K562 (cell line): ENCODE measurements around the gene ZDHHC20.

Experiments used
- POLR2AphosphoS5 ChIP-seq: IDR thresholded peaks from 2 replicates; pipeline ENCODE4 v1.6.1; 2011; ENCODE audit warnings: mild to moderate bottlenecking, low read depth, low read length, moderate library complexity; ENCODE audit not compliant: control insufficient read depth, insufficient read depth
- RAD21 ChIP-seq, 2 experiments: fragments of 250-450 bp in 1 of 2; fragments of 450-650 bp in 1 of 2; sonication (Bioruptor Pico) in 1 of 2; formaldehyde crosslinking in 1 of 2; IDR thresholded peaks in 1 of 2; conservative IDR thresholded peaks in 1 of 2; 2 replicates each; pipeline versions ENCODE4 v1.4.0 to v1.8.0; 2020 to 2022; ENCODE audit warnings: mild to moderate bottlenecking in 2 of 2, moderate library complexity in 1 of 2
- STAT5B ChIP-seq: fragments of 250-450 bp; sonication (Bioruptor Pico); IDR thresholded peaks from 2 replicates; pipeline ENCODE4 v1.8.0; 2021; ENCODE audit warnings: mild to moderate bottlenecking, inconsistent platforms
- USF1 ChIP-seq: sonication (generic); formaldehyde crosslinking; IDR thresholded peaks from 2 replicates; pipeline ENCODE4 v1.9.0; 2022; ENCODE audit warnings: mild to moderate bottlenecking, missing genetic modification reagents
- ZNF23 ChIP-seq: fragments of 250-450 bp; sonication (Bioruptor Pico); IDR thresholded peaks from 2 replicates; pipeline ENCODE4 v1.4.0; 2020; ENCODE audit warnings: mild to moderate bottlenecking
- ZNF75A ChIP-seq: fragments of 450-650 bp; formaldehyde crosslinking; IDR thresholded peaks from 2 replicates; pipeline ENCODE4 v1.4.0; 2020; ENCODE audit warnings: mild to moderate bottlenecking

DNA sequence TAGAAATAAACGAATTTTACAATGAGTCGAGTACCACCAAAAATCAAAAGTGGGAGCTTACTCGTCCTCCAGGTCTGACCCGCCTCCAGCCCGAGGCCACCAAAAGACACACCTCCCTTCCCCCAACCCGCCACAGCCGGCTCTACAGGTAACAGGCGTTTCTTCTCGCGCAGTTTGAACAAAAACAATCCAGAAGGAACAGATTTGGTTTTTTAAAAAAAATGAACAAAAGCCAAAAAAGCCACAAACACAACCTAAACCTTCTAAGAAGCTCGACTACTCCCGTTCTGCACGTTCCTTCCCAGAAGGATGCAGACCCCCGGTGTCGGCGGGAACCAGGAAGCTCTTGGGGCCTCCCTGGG is 671 bp downstream of the ZDHHC20 start:
- TF ChIP-seq ZNF23 (CRISPR knock-in tag) (no peak), POLR2AphosphoS5 (no peak), STAT5B (CRISPR knock-in tag) (no peak), RAD21 (CRISPR knock-in tag; conservative IDR thresholded peaks at IDR 0.05 in 1 of 2, IDR thresholded peaks at IDR 0.05 in 1 of 2) (no peak), USF1 (no peak), ZNF75A (CRISPR knock-in tag) (no peak)
